NCI-H1092 treated with DMSO at 0.1 percent for 48 hours (cell line): Measurements from ENCODE around the gene RING1.

ENCODE experiments used
- DNase-seq: peaks from one replicate; lab custom pipeline; 2025; lab: John Stamatoyannopoulos, UW

Gene RING1

DNA sequence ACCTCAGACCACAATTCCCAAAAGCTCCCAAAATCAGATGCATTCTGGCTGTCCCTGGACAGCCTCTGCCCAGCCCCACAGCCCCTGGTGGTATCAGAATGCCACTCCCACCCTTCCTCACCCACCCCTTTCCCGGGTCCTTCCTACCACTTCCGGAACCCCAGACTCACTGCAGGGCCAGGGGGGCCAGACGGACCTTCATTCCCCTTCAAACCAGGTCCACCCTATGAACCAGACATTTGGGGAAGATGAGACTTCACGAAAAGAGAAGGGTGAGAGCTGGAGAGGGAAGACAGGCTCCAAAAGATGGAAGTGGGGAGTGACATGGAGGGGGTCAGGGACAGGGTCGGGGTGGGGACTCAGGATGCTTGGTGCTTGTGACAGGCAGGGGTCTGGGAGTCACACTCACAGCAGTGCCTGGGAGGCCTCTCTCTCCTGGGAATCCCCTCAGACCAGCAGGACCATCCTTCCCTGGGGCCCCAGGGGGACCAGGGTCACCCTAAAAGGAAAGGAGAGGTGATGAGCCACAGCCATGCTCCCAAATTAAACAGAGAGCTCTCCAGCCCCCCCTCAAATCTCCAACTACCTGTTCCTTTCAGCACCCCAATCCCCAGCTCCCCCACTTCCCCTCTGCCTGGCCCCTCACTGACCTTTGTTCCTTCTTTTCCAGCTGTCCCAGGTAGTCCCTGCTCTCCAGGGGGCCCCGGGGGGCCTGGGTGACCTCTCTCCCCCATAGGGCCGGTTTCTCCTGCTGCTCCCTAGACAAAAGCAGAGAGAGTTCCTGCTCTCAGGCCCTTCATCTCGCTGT, 36.2 kb upstream of the RING1 start:
- no peak for DNase-seq

DNA sequence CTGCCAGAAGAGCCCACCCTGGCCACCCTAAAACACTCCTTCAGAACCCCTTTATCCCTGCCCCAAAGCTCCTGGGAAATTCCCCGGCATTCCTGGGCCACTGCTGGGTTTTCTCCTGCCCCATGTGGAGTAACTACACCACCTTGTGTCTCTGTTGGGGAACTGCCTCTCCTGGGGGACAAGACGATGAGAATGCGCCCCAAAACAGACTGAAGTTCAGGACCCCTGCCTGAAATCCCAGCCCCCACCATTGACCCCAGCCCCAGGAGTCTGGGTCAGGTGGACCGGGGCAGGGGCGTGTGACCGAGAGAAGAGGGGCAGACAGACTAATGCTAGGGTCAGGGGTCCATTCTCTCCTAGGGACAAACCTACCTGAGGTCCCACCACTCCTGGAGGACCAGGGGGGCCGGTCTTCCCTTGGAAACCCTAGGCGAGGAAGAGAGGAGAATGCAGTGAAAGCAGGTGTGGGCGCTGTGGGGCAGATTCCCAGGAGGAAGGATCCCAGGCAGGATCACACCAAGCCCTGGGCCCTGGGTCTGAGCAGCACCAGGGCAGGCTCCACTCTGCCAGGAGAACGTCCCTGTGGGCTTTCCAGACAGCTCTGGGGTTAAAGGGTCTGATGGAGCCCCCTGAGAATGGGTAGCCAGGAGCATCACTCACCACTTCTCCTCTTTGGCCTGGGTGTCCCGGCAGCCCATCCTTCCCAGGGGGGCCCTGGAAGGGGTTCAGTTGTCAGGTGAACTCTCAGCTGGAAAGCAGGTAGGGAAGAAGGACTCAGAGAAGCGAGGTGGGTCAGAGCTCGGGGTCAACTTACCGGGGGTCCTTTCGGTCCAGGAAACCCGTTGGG, 35.4 kb upstream of the RING1 start:
- no peak for DNase-seq

DNA sequence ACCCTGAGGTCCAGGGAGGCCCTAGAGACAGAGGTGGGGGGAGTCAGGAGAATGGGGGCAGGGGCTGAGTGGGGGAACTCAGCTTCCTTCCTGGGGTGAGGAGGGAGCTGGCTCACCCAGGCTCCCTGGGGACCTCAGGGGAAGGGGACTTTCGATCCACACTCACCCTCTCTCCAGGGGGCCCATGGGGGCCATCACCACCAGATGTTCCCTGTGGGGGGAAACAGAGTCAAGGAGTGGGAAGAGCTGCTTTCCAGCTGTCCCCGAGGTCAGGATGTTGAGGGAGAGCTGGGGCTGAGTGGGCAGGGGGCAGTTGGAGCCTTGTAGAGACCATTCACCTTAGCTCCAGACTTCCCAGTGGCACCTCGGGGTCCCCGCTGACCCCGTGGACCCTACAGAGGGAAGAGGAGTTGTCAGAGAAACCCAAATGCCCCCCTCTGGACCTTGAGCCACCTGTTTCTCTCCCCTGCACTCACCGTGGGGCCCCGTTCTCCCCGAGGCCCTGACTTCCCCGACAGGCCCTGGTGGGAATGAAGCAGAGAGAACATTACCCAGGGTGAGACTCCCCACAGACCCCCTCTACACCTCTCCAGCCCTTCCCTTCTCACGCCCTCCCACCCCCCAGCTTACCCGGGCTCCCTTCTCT, 34.6 kb upstream of the RING1 start:
- no peak for DNase-seq

DNA sequence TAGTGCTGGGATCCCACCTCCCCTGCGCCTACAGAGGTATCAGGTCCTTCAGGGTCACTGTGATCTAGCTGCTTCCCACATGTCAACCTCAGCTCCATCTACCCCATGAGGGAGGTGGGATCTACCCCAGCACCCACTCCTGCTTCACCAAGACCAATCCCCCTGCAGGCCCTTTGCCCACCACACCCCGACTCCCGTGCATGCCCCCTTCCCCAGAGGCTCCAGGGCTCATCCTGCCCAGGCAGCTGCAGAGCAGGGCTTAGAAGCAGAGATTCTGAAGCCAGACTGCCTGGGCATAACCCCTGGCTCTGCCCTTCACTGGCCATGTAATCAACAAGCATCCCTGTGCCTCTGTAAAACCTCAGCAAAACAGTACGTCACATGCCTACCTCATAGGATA, 33.5 kb upstream of the RING1 start:
- no peak for DNase-seq

DNA sequence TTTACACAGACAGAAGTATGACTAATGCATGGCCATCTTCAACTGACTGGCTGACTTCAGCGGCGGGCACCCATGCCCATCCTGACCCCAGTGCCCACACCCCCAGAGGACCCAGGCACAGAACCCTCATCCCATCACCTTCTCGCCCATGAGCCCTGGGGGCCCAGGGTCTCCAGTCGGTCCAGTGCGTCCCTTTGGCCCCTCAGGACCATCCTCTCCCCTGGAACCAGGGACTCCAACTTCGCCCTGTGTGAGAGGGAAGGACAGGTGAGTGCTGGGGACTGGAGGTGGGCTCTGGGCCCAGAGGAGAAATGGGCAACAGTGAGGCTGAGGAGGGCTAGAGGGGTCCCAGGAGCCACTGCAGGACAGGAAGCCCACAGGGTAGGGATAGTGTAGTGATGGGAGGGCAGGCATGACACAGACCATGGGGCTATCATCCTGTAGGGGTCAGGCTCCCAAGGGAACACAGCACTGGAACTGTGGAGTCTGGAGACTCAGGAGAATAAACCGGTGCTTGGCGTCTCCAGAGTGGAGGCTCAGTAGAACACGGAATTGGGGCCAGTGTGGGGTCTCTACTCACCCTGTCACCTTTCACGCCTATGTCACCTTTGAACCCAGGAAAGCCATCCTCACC, 32.7 kb upstream of the RING1 start:
- DNase-seq: no peak

DNA sequence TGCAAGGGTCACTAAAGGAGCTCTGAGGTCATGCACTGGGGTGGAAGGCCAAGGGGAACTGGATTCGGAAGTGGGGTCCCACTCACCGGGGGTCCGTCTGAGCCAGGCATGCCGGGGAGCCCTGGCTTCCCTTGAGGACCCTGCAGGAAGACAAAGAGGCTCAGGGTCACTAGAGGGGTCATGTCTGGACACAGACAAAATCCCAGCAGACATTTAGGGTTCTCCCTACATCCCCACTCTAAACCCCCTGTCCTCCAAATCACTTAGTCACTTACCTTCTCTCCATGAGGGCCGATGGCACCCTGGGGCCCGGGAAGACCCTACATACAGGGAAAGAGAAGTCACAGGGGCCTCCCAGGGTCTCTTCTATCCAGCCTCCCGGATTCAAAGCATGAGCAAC, 31.4 kb upstream of the RING1 start:
- no peak for DNase-seq

DNA sequence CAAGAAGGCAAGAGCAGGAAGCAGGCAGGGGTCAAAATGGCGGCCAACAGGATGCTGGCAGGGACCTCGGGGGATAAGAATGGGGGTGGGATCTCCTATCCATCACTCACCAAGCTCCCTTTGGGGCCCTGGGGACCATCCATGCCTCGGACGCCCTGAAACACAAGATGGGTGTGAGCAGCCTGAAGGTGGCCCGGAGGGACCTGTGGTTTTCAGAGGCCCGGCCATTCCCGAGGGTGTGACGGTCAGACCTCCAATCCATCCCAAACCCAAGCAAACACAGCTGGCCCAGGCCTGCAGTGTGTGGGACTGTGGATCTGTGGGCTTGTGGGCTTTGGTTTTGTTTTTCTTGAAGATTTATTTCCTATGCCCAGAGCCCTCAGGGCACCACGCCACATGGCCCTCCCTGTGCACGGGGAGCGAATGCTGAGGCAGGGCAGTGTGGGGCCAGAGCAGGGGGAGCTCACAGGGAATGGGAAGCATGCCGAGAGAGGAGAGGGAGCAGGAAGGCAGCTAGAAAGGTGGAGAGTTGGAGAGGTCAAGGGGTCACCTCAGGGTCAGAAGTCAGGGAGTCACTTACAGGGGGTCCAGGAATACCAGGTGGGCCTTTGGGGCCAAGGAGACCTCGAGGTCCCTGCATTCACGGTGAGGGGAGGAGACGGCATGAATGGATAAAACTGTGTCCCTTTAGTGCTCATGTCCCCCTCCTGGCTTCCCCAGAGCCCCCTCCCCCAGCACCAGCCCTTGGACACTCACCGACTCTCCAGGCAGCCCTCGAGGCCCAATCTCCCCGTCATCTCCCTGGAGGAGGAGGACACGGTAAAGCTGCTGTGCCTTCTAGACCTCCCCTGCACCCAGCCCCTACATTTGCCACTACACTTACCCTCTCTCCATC, 30.5 kb upstream of the RING1 start:
- DNase-seq: no peak

DNA sequence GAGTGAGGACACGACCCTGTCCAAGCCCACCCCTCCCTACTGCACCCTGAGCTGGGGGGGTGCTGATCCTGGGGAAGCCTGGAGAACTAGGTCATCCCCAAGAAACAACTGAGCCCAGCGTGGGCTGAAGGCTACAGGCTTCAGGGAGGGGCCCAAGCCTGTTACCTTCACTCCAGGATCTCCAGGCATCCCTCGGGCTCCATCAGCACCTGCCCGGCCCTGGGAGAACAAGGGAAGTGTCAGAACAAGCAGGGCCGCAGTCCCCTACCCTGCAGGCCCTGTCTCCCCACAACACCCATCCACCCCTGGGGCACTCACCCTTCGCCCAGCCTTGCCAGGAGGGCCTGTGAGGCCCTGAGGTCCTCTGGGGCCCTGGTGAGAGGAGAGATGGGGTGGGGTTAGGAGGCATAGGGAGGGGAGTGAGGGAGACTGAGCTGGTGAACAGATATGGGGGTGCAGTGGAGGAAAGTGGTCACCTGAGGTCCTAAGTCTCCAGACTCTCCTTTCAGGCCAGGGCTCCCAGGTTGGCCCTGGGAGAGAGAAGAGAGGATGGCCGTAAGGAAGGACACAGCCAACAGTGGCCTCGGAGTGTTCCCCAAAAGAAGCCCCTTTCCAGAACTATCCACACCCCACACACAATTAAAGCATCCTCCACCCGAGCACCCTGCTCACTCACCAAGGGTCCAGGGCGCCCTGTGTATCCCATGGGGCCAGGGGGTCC, 29.4 kb upstream of the RING1 start:
- no peak for DNase-seq

DNA sequence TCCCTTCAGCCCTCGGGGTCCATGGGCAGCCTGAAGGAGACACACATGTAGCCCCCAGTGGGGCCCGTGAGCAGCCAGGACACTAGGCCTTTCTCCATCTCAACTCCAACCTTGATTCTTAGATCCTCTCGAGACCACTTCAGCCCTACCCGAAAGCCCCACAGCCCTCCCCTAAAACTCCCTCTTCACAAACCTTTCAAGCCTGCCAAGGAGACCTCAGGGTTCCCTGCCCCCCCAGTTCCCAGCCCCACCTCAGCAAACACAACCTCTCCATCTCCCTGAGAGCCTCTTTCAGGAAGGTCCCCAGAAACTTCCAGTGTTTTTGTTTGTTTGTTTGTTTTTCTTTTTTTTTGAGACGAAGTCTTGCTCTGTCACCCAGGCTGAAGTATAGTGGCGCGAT, 27.2 kb upstream of the RING1 start:
- no peak for DNase-seq

DNA sequence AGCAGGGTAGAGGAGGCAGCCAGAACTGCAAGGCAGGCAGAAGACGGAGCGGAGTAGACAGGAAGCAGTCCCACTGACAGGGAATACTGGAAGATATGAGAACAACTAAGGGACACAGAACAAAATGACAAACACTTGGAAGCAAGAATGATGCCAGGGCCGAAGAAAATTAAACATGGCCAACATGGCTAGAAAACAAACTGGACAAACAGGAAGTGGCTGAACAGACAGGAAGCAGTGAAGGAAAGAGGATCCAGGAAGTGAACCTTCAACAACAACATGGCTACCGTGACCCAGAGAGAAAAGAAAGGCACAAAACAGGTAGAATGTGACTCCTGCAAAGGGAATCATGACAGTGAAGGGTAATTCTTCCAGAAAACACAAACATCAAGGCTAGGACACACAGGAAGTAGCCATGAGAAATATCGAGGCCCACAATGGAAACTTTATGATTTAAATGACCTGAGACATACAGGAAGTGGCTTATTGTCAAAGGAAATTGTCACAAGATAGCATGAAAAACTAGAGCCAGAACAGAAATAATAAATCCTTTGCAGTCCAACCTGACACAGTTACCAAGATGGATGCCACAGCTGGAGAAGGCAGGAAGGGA, 25.1 kb upstream of the RING1 start:
- DNase-seq: no peak

DNA sequence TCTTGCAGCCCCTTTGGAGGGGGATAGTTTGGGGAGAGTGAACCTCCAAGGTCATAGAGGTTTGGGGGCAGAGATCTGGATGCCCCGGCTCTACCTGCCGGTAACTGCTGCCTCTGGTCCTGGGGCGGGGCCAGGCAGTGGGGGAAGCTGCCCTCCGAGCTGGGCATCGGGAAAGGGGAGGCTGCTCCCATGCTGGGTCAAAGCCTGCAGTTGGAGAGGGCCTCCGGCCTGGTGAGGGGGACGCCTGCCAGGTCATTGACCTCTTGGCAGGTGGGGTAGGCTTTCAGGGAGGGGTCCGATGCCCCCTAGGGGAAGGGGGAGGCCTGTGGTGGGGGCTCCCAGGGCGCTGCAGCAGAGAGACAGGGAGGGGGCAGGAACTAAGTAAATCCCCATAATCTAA, 23.1 kb upstream of the RING1 start:
- no peak for DNase-seq

DNA sequence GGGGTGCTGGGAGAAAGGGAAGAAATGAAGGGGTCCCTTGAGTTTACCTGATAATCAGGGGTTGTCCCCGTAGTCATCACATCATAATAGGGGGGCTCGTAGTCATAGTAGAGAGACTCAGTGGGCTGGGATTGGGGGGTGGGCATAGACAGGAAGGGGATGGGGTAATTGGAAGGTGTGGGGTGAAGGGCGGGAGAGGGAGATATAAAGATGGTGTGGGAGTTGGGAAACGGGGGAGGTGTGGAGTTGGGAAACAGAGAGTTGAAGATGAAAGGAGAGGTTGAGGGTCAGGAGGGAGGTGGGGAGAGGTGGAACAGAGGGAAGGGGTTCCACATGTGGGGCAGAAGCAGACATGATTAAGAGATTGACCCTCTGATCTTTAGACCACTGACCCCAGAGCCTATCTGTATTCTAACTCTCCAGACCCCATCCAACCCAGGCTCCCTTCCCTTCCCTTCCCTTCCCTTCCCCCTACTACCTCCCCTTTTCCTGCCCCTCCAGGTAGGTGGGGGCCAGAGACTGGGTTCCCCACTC, 22.6 kb upstream of the RING1 start:
- no peak for DNase-seq

DNA sequence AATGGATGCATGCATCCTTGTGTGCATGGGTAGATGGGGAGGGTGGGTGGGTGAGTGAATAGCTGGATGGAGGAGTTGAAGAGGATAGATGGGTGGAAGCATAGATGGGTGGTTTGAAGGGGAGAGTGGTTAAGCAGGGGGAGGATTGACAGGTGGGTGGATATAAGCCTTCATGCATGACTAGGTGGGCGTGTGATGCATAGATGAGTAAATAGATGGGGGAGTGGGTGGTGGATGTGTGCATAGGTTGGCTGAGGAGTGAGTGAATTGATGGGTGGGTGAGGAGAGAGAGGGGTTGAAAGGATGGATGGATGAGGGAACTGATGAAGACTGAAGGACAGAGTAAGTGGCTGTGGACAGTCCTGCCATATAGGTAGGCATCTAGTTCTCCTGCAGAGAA, 20.5 kb upstream of the RING1 start:
- DNase-seq: no peak

DNA sequence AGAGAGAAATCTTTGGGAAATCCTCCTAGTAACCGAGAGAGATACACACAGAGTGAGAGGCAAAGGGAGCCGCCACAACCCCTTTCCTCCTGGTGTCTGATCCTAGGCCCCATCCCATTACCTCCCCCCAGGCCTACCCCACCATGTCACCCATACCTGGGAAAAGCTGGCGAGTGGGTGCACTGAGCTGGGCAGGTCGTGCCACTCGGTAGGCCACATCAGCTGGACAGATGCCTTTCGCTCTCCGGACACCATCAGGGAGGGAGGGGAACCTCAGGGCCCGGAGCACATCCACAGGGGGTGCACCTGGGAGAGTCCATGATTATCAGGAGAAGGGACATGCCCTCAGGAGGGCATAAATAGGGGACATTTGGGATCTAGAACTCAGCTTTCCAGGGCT, 19.1 kb upstream of the RING1 start:
- no peak for DNase-seq

DNA sequence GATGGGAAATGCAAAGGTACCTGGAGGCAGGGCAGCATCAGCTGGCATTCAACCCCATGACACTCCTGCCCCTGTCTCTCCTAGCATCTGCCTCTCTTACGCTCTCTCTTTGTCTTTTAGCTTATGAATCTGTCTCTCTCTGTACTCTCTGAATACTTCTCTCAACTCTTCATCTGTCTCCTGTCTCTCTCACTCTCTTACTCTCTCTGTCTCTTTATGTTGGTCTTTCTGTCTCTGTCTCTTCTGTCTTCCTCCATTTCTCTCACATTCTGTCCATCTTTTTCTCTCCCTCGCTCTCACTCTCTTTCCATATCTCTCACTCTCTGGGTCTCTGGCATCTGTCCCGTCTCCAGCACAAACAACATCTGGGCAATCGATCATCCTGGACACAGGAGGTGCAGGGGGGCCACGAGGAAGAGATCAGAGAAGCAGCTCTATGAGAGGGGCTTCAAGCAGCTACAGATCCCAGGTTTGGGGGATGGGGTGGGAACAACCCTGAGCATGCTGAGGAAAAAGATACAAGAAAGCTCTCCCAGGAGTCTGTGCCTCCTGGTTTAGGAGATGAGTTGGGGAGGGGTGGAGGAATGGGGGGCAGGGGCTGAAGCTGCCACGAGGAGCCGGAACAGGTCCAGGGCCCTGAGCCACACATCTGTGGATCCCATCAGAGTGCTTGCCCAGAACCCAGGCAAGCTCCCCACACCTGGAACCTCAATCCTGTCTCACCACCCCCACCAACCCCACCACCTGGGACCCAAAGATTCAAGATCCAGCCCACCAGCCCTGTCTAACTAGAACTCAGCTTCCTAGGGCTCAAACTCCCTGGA, 18.5 kb upstream of the RING1 start:
- no peak for DNase-seq

DNA sequence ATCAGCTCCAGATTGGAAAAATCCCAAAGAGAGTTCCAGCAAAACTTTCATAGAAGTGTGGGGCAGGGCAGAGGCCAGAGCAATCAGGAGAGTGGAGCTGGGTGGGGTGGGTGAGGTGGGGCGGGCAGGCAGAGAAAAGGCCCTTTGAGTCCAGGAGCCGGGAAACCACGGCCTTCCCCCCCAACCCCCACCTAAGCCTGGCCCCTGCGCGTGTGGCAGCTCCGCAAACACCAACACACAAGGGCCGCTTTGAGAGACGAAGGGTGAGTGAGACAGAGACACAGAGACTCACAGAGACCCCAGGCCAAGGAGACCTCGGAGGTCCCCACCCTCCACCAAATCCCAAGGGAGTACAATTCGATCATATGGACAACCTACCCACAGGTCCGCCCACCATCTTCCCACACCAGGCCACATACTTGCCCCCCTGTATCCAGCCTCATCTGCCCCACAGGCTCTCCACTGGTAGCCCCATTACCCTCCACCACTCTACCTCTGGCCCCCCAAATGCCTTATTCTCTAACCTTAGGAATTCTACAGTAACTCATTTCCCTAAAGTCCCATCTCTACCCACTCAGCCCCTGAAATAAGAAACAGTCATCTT, 17.7 kb upstream of the RING1 start:
- DNase-seq: no peak

DNA sequence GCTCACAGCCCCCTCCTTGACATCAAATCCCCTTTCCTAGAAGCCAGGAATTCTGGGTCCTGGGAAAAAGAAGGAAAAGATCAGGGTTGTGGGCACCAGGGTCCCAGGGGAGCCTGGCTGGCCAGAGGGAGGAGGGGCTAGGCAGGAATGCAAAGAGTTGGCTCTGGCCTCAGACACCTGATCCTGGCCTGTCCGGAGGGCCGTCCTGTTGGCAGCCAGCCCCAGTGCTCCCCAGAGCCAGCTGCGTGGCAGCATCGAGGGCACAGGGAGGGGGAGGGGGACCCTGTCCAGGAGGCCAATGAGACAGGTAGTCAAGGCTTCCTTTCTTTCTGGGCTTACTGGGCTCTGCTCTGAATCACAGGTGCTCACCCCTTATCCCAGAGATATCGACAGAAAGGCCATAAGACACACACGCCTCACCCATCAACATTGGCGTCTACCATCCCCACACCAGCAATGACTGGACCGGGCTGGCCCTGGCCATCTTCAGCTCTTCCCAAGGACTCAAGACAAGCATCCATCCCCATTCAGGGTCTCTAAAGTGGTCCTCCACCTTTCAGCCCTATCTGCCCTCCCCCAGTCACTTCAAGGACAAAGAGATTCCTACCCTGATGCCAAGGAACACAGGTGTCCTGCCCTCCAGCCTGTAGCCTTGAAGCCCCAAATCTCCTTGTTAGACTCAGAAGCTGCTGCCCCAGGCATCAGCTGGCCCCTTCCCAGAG, 16.8 kb upstream of the RING1 start:
- DNase-seq: no peak

DNA sequence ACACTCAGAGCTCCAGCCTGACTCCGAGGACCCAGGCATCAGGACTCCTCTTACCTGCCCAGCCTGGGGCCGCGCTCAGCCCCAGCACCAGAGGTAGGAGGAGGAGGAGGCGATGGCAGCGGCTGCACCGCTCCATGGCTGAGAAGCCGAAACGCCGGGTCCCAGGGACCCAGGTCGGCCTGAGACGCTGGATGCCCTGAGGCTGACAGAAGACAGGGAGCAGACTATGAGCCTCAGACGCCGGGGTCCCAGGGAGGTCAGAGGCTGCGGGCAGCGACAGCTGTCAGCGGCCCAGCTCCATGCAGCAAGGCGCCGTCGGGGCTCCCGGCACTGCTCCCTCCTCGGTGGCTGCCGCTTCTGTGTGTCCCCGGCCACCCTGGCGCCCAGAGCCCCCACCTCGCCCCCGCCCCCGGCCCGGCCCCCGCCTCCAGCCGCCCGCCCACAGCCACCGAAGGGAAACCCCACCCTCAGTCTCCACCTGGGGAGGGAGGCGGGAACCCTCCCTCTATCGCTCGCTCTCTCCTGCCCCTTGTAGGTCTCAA, 16.1 kb upstream of the RING1 start, which contains the start of gene COL11A2:
Gene COL11A2 (minus strand): TSS at position 363 of the 542 bp plus-strand sequence. CDS start 227 bp downstream, at position 136.
- DNase-seq: no peak
